GM12878 (cell line): Measurements from ENCODE around the gene SLC2A1. TPM values are rescaled to one million over a fixed set of nuclear protein-coding genes. Genes with fewer than 3 reads are reported as not detected.
A peak's percentile ranks its signal among the peaks of the same experiment; 100 is the strongest.

Source experiments
- CBX3 ChIP-seq: fragments of 200-600 bp; sonication (generic); IDR thresholded peaks from 2 replicates; pipeline ENCODE4 v1.6.1; 2016; ENCODE audit warnings: low read depth, borderline replicate concordance
- EED ChIP-seq: sonication (generic); IDR thresholded peaks from 2 replicates; pipeline ENCODE4 v1.6.1; 2016; ENCODE audit warnings: antibody characterized with exemption, low read depth
- HCFC1 ChIP-seq: fragments of 150-350 bp; IDR thresholded peaks from 2 replicates; pipeline ENCODE4 v1.6.1; 2014; ENCODE audit warnings: low read length
- IRF4 ChIP-seq: IDR thresholded peaks from 2 replicates; pipeline ENCODE4 v1.6.1; 2011; ENCODE audit warnings: low read depth, low read length
- JUNB ChIP-seq: IDR thresholded peaks from 2 replicates; pipeline ENCODE4 v1.6.1; 2016; ENCODE audit warnings: antibody characterized with exemption, mild to moderate bottlenecking
- MEF2A ChIP-seq: IDR thresholded peaks from 2 replicates; pipeline ENCODE4 v1.6.1; 2011; ENCODE audit warnings: low read depth, mild to moderate bottlenecking, low read length, moderate library complexity; ENCODE audit not compliant: insufficient read depth
- MEF2B ChIP-seq: fragments of 450-650 bp; IDR thresholded peaks from 2 replicates; pipeline ENCODE4 v1.6.1; 2018; ENCODE audit warnings: mild to moderate bottlenecking, moderate library complexity; ENCODE audit not compliant: partially characterized antibody, poor library complexity, severe bottlenecking
- NBN ChIP-seq: fragments of 450-650 bp; IDR thresholded peaks from 2 replicates; pipeline ENCODE4 v1.6.1; 2016
- NFIC ChIP-seq: IDR thresholded peaks from 2 replicates; pipeline ENCODE4 v1.6.1; 2012; ENCODE audit warnings: low read depth, mild to moderate bottlenecking, inconsistent platforms, low read length, moderate library complexity
- PAX8 ChIP-seq: fragments of 450-650 bp; IDR thresholded peaks from 2 replicates; pipeline ENCODE4 v1.6.1; 2017; ENCODE audit warnings: mild to moderate bottlenecking, moderate library complexity
- PML ChIP-seq: IDR thresholded peaks from 2 replicates; pipeline ENCODE4 v1.6.1; 2012; ENCODE audit warnings: low read length, inconsistent platforms
- RB1 ChIP-seq: fragments of 450-650 bp; formaldehyde crosslinking; IDR thresholded peaks from 2 replicates; pipeline ENCODE4 v1.6.1; 2017; ENCODE audit warnings: mild to moderate bottlenecking, borderline replicate concordance
- STAT3 ChIP-seq: IDR thresholded peaks from 2 replicates; pipeline ENCODE4 v1.6.1; 2011; ENCODE audit warnings: low read depth, low read length, improper control_type of control experiment
- WRNIP1 ChIP-seq: IDR thresholded peaks from 2 replicates; pipeline ENCODE4 v1.6.1; 2011; ENCODE audit warnings: low read depth, low read length, improper control_type of control experiment, borderline replicate concordance
- YBX1 ChIP-seq: fragments of 450-650 bp; IDR thresholded peaks from 2 replicates; pipeline ENCODE4 v1.6.1; 2016; ENCODE audit warnings: antibody characterized with exemption
- polyA plus RNA-seq, 11 experiments: library from polyadenylated mRNA; depleted of rRNA in 4 of 11; unstranded in 6 of 11; stranded (reverse) in 5 of 11; fragments of >200 nt; fragmentation: Nextera tagmentation in 4 of 11; fragmentation: Illumina TruSeq in 1 of 11; extraction: Ambion mirVana in 4 of 11; extraction: Trizol in 1 of 11; gene quantifications; 1 replicate in 1 of 11; 2 replicates in 10 of 11; pipeline versions ENCODE4 v1.2.1 to v1.2.3, GENCODE V29; 2011 to 2016; ENCODE audit warnings: inconsistent platforms in 2 of 11, missing spikeins in 2 of 11, low read depth in 1 of 11
- total RNA-seq, 4 experiments: library from RNA; depleted of rRNA in 3 of 4; stranded (reverse); fragments of >200 nt in 3 of 4; fragmentation: Illumina TruSeq in 1 of 4; extraction: Trizol in 1 of 4; gene quantifications; 2 replicates each; pipeline versions ENCODE4 v1.2.1 to v1.2.3, GENCODE V29; 2013 to 2021
- TF ChIP-seq, protein P1 (sequence below): fragments of 150-350 bp; IDR thresholded peaks from 2 replicates; pipeline ENCODE4 v1.6.1; 2014; ENCODE audit warnings: mild to moderate bottlenecking, low read depth, low read length
- TF ChIP-seq, protein P2 (sequence below): fragments of 450-650 bp; IDR thresholded peaks from 2 replicates; pipeline ENCODE4 v1.6.1; 2017; ENCODE audit warnings: low read depth, mild to moderate bottlenecking, moderate library complexity
- TF ChIP-seq, protein P3 (sequence below): IDR thresholded peaks from 2 replicates; pipeline ENCODE4 v1.6.1; 2012; ENCODE audit warnings: low read depth, low read length, improper control_type of control experiment

The SLC2A1 gene
- total and polyA plus RNA-seq, 10 of the 15 experiments (the other 5 are each of a cell fraction or from before 2014, with no cell fraction given), result 5.7 to 66.0 (median 44.2) TPM

DNA sequence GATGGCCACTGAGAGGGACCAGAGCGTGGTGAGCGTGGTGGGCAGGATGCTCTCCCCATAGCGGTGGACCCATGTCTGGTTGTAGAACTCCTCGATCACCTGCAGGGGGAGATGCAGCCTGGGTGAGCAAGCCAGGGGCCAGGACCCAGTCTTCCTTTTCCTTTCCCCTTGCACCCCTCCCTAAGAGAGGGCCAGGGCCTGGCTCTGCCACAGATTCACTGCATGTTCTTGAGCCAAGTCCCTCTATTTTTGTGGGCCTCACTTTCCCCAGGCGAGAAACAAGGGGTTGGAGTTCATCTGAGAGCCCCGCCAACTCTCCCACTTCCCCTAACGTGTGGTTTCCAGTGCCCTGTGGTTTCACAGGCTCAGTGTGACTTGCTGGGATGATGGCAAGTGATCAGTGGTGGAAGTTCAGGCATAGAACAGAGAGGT is 27.5 kb downstream of the SLC2A1 start (continued):
- TF ChIP-seq STAT3 (no peak), CBX3 (no peak), RB1 (no peak), HCFC1 (no peak), WRNIP1 (no peak), JUNB (no peak), PAX8 (no peak), IRF4 (peak; percentile 57; the same call in 1 of the 2 replicates), NFIC (no peak), MEF2A (no peak), PML (no peak), EED (peak; percentile 83), MEF2B (no peak), NBN (no peak), YBX1 (no peak)
- TF ChIP-seq, protein P1, sequence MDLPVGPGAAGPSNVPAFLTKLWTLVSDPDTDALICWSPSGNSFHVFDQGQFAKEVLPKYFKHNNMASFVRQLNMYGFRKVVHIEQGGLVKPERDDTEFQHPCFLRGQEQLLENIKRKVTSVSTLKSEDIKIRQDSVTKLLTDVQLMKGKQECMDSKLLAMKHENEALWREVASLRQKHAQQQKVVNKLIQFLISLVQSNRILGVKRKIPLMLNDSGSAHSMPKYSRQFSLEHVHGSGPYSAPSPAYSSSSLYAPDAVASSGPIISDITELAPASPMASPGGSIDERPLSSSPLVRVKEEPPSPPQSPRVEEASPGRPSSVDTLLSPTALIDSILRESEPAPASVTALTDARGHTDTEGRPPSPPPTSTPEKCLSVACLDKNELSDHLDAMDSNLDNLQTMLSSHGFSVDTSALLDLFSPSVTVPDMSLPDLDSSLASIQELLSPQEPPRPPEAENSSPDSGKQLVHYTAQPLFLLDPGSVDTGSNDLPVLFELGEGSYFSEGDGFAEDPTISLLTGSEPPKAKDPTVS, result no peak
- TF ChIP-seq, protein P2, sequence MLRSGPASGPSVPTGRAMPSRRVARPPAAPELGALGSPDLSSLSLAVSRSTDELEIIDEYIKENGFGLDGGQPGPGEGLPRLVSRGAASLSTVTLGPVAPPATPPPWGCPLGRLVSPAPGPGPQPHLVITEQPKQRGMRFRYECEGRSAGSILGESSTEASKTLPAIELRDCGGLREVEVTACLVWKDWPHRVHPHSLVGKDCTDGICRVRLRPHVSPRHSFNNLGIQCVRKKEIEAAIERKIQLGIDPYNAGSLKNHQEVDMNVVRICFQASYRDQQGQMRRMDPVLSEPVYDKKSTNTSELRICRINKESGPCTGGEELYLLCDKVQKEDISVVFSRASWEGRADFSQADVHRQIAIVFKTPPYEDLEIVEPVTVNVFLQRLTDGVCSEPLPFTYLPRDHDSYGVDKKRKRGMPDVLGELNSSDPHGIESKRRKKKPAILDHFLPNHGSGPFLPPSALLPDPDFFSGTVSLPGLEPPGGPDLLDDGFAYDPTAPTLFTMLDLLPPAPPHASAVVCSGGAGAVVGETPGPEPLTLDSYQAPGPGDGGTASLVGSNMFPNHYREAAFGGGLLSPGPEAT, result no peak
- TF ChIP-seq, protein P3, sequence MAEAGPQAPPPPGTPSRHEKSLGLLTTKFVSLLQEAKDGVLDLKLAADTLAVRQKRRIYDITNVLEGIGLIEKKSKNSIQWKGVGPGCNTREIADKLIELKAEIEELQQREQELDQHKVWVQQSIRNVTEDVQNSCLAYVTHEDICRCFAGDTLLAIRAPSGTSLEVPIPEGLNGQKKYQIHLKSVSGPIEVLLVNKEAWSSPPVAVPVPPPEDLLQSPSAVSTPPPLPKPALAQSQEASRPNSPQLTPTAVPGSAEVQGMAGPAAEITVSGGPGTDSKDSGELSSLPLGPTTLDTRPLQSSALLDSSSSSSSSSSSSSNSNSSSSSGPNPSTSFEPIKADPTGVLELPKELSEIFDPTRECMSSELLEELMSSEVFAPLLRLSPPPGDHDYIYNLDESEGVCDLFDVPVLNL, result no peak
